OCI-LY1 (cell line): ENCODE measurements around the gene POFUT1.

ENCODE experiments used
- H2AFZ ChIP-seq: fragments of 200-600 bp; sonication (generic), shearing (Covaris generic); 2 replicates; pipeline ENCODE4 v1.6.0; 2014; ENCODE audit warnings: antibody characterized with exemption, mild to moderate bottlenecking, low read length
- H3F3A ChIP-seq: fragments of 200-600 bp; sonication (generic), shearing (Covaris generic); 2 replicates; pipeline ENCODE4 v1.6.0; 2014; ENCODE audit warnings: mild to moderate bottlenecking, antibody characterized with exemption, low read length, moderate library complexity; ENCODE audit not compliant: insufficient read depth
- H3K27ac ChIP-seq: fragments of 200-600 bp; sonication (generic); 2 replicates; pipeline ENCODE4 v1.5.1; 2014; ENCODE audit warnings: low read length, mixed run types, mild to moderate bottlenecking, low read depth; ENCODE audit not compliant: poor library complexity, severe bottlenecking
- H3K27me3 ChIP-seq: fragments of 200-600 bp; sonication (generic); 2 replicates; pipeline ENCODE4 v1.6.0; 2014; ENCODE audit warnings: antibody characterized with exemption, mild to moderate bottlenecking, low read length, moderate library complexity; ENCODE audit not compliant: insufficient read depth
- H3K36me3 ChIP-seq: fragments of 200-600 bp; sonication (generic); 2 replicates; pipeline ENCODE4 v1.6.1; 2014; ENCODE audit warnings: mild to moderate bottlenecking, antibody characterized with exemption, low read length, moderate library complexity, mixed read lengths; ENCODE audit not compliant: insufficient read depth
- H3K4me1 ChIP-seq: fragments of 200-600 bp; sonication (generic); 2 replicates; pipeline ENCODE4 v1.5.1; 2014; ENCODE audit warnings: mild to moderate bottlenecking, low read length, moderate library complexity; ENCODE audit not compliant: insufficient read depth, severe bottlenecking
- H3K4me2 ChIP-seq: fragments of 200-600 bp; sonication (generic), shearing (Covaris generic); 2 replicates; pipeline ENCODE4 v1.6.1; 2014; ENCODE audit warnings: low read length
- H3K4me3 ChIP-seq: fragments of 200-600 bp; sonication (generic); 2 replicates; pipeline ENCODE4 v1.5.1; 2014; ENCODE audit warnings: low read length, low read depth, mild to moderate bottlenecking, mixed read lengths; ENCODE audit not compliant: poor library complexity, severe bottlenecking
- H3K79me2 ChIP-seq: fragments of 200-600 bp; shearing (Covaris generic); 2 replicates; pipeline ENCODE4 v1.6.1; 2016; ENCODE audit warnings: mixed run types, low read length, mixed read lengths; ENCODE audit not compliant: insufficient read depth
- H3K9ac ChIP-seq: fragments of 200-600 bp; sonication (generic), shearing (Covaris generic); 2 replicates; pipeline ENCODE4 v1.6.1; 2014; ENCODE audit warnings: mild to moderate bottlenecking, low read length, mixed read lengths
- H3K9me2 ChIP-seq: fragments of 200-600 bp; sonication (generic), shearing (Covaris generic); 2 replicates; pipeline ENCODE4 v1.6.1; 2014; ENCODE audit warnings: low read depth, mild to moderate bottlenecking, low read length, mixed read lengths
- H3K9me3 ChIP-seq: fragments of 200-600 bp; shearing (Covaris generic); 2 replicates; pipeline ENCODE4 v1.6.1; 2014; ENCODE audit warnings: low read length, mixed read lengths
- H4K20me1 ChIP-seq: fragments of 200-600 bp; sonication (generic), shearing (Covaris generic); 2 replicates; pipeline ENCODE4 v1.6.0; 2016; ENCODE audit warnings: mild to moderate bottlenecking, low read length; ENCODE audit not compliant: insufficient read depth
- CTCF ChIP-seq: fragments of 200-600 bp; sonication (generic), shearing (Covaris generic); IDR thresholded peaks from 2 replicates; pipeline ENCODE4 v1.5.1; 2017; ENCODE audit warnings: mild to moderate bottlenecking, antibody characterized with exemption, low read length, moderate library complexity, mixed read lengths
- EZH2 ChIP-seq: fragments of 200-600 bp; sonication (generic), shearing (Covaris generic); IDR thresholded peaks from 2 replicates; pipeline ENCODE4 v1.8.0; 2017; ENCODE audit warnings: borderline replicate concordance, mixed run types, mild to moderate bottlenecking, antibody characterized with exemption, low read length, moderate library complexity, mixed read lengths

The POFUT1 gene

GRCh38 chr20:32159766-32160221 lies 47.9 kb upstream of the POFUT1 start:
- H3K36me3 ChIP-seq = peaks cover 66% of the 10 kb centered on the region
- no peaks in the 10 kb centered on the region for H3K9me3 ChIP-seq
- H4K20me1 ChIP-seq = no peaks in the 10 kb centered on the region
- no peak overlapping the region for H2AFZ ChIP-seq
- no peak overlapping the region for H3K27ac ChIP-seq
- H3K4me3 ChIP-seq = no peak overlapping the region
- H3K4me1 ChIP-seq = no peaks in the 10 kb centered on the region
- H3K79me2 ChIP-seq = no peaks in the 10 kb centered on the region
- no peaks in the 10 kb centered on the region for H3K9me2 ChIP-seq
- no peak overlapping the region for H3K9ac ChIP-seq
- no peak overlapping the region for H3K4me2 ChIP-seq
- TF ChIP-seq CTCF (no peak), EZH2 (no peak)
- H3K27me3 ChIP-seq = no peaks in the 10 kb centered on the region
- H3F3A ChIP-seq = no peaks in the 10 kb centered on the region

- H3K79me2 ChIP-seq = no peaks in the 10 kb centered on the region
- H3K4me1 ChIP-seq = no peaks in the 10 kb centered on the region
- H2AFZ ChIP-seq = no peak overlapping the region
- no peak overlapping the region for H3K27ac ChIP-seq
- no peak overlapping the region for H3K9ac ChIP-seq
- H3K27me3 ChIP-seq = no peaks in the 10 kb centered on the region
- H3K4me2 ChIP-seq = no peak overlapping the region
- TF ChIP-seq CTCF (no peak), EZH2 (no peak)
- H3K4me3 ChIP-seq = no peak overlapping the region
- no peaks in the 10 kb centered on the region for H3K9me2 ChIP-seq
- peaks cover 67% of the 10 kb centered on the region for H3K36me3 ChIP-seq
- no peaks in the 10 kb centered on the region for H3K9me3 ChIP-seq
- H4K20me1 ChIP-seq = no peaks in the 10 kb centered on the region
- H3F3A ChIP-seq = no peaks in the 10 kb centered on the region
Measured at GRCh38 chr20:32160341-32160740, 47.3 kb upstream of the POFUT1 start.

GRCh38 chr20:32162351-32162750 lies 45.3 kb upstream of the POFUT1 start:
- no peaks in the 10 kb centered on the region for H3K9me2 ChIP-seq
- H3K36me3 ChIP-seq = peaks cover 75% of the 10 kb centered on the region
- H3K4me2 ChIP-seq = no peak overlapping the region
- no peak overlapping the region for H3K9ac ChIP-seq
- H3K27ac ChIP-seq = no peak overlapping the region
- no peak overlapping the region for H2AFZ ChIP-seq
- H3K4me1 ChIP-seq = no peaks in the 10 kb centered on the region
- H4K20me1 ChIP-seq = no peaks in the 10 kb centered on the region
- no peak overlapping the region for H3K4me3 ChIP-seq
- H3K9me3 ChIP-seq = no peaks in the 10 kb centered on the region
- TF ChIP-seq EZH2 = no peak
- TF ChIP-seq CTCF = no peak
- H3F3A ChIP-seq = no peaks in the 10 kb centered on the region
- no peaks in the 10 kb centered on the region for H3K27me3 ChIP-seq
- no peaks in the 10 kb centered on the region for H3K79me2 ChIP-seq
